Immature natural killer cell (primary cell): Measurements from ENCODE around the gene ARHGAP11A. TPM values are rescaled to one million over a fixed set of nuclear protein-coding genes. Genes with fewer than 3 reads are reported as not detected.

Experiments
- DNase-seq, 3 donors: peaks; one replicate each; pipeline ENCODE4 v3.0.0; 2022; ENCODE audit warnings: mixed read lengths in 1 of 3
- H3K27ac Mint-ChIP-seq, 6 donors: one replicate each; pipeline ENCODE4 v1.8.0; 2020; ENCODE audit warnings: mixed read lengths in 6 of 6, mild to moderate bottlenecking in 5 of 6, inconsistent platforms in 4 of 6, moderate library complexity in 3 of 6
- H3K27me3 Mint-ChIP-seq, 3 donors: one replicate each; pipeline ENCODE4 v1.8.0; 2020 to 2021; ENCODE audit warnings: low read depth in 3 of 3, mild to moderate bottlenecking in 3 of 3, mixed read lengths in 3 of 3, moderate library complexity in 3 of 3, inconsistent platforms in 1 of 3
- H3K36me3 Mint-ChIP-seq, 3 donors: one replicate each; pipeline ENCODE4 v1.8.0; 2020; ENCODE audit warnings: mixed read lengths in 3 of 3, inconsistent platforms in 2 of 3, mild to moderate bottlenecking in 2 of 3
- H3K4me1 Mint-ChIP-seq, 2 donors: one replicate each; pipeline ENCODE4 v1.8.0; 2020; ENCODE audit warnings: inconsistent platforms in 2 of 2, mild to moderate bottlenecking in 2 of 2, mixed read lengths in 2 of 2, moderate library complexity in 1 of 2
- H3K4me3 Mint-ChIP-seq, 5 donors: one replicate each; pipeline ENCODE4 v1.8.0; 2020; ENCODE audit warnings: mild to moderate bottlenecking in 5 of 5, mixed read lengths in 5 of 5, inconsistent platforms in 3 of 5, moderate library complexity in 3 of 5
- H3K9me3 Mint-ChIP-seq, 6 donors: one replicate each; pipeline ENCODE4 v1.8.0; 2020; ENCODE audit warnings: mild to moderate bottlenecking in 6 of 6, mixed read lengths in 6 of 6, inconsistent platforms in 4 of 6, moderate library complexity in 3 of 6
- polyA plus RNA-seq, 3 donors: library from polyadenylated mRNA; unstranded; fragments of 300-500 nt; fragmentation: Illumina TruSeq; gene quantifications; one replicate each; pipeline ENCODE4 v1.2.3, GENCODE V29; 2021

The ARHGAP11A gene
- polyA plus RNA-seq, 3 donors from 2014 or later, result 0.58 to 5.1 (median 1.7) TPM

- no peaks in the 10 kb centered on the region for H3K4me1 Mint-ChIP-seq
Observed at GRCh38 chr15:32685576-32685975, 70.3 kb downstream of the ARHGAP11A start.

GRCh38 chr15:32687556-32687955, 72.3 kb downstream of the ARHGAP11A start:
- no peaks in the 10 kb centered on the region for H3K9me3 Mint-ChIP-seq
- H3K4me3 Mint-ChIP-seq, result no peak overlapping the region
- peaks cover 0 to 5% (median 1%) of the 10 kb centered on the region in 3 donors for H3K27me3 Mint-ChIP-seq
- DNase-seq, result no peak
- H3K4me1 Mint-ChIP-seq, result no peaks in the 10 kb centered on the region
- no peaks in the 10 kb centered on the region for H3K36me3 Mint-ChIP-seq
- H3K27ac Mint-ChIP-seq, result no peak overlapping the region

More at GRCh38 chr15:32685576-32685975, 70.3 kb downstream of the ARHGAP11A start:
- no peaks in the 10 kb centered on the region for H3K9me3 Mint-ChIP-seq
- no peak overlapping the region for H3K4me3 Mint-ChIP-seq
- no peak for DNase-seq
- H3K36me3 Mint-ChIP-seq, result no peaks in the 10 kb centered on the region
- H3K27ac Mint-ChIP-seq, result no peak overlapping the region
- peaks cover 0 to 1% (median 0%) of the 10 kb centered on the region in 3 donors for H3K27me3 Mint-ChIP-seq

- Mint-ChIP-seq H3K27ac (no peak overlapping the region), H3K36me3 (no peaks in the 10 kb centered on the region), H3K9me3 (no peaks in the 10 kb centered on the region), H3K4me3 (no peak overlapping the region), H3K4me1 (no peaks in the 10 kb centered on the region), H3K27me3 (peaks cover 0 to 5% (median 1%) of the 10 kb centered on the region in 3 donors)
- no peak for DNase-seq
Observed at GRCh38 chr15:32688151-32688639, 72.9 kb downstream of the ARHGAP11A start.

Other genes with a start within 250 kb of the ARHGAP11A start
- not detected for gene GOLGA8K, start 212.2 kb upstream of the ARHGAP11A start, polyA plus RNA-seq
- gene GOLGA8O, start 159.9 kb upstream of the ARHGAP11A start, polyA plus RNA-seq, result 10 to 100 TPM in 1 of 3 donors, 1 to 10 TPM in 2; 2.3 to 17.1 (median 7.1) TPM
- 1 to 10 TPM; 1.6 to 7.6 (median 1.9) TPM for gene GOLGA8N, start 22.0 kb upstream of the ARHGAP11A start, polyA plus RNA-seq
- under 1 TPM in 1 of 3 donors, not detected in 2; 0.45 TPM for gene SCG5, start 26.2 kb downstream of the ARHGAP11A start, polyA plus RNA-seq
- not detected for gene GREM1, start 102.5 kb downstream of the ARHGAP11A start, polyA plus RNA-seq